Right ventricle myocardium superior (tissue), 1 donor: ENCODE data around the gene MAML3. TPM values are rescaled to one million over a fixed set of nuclear protein-coding genes. Genes with fewer than 3 reads are reported as not detected.

Source experiments
- ATAC-seq: fragments of 200-7000 bp; cut with Tn5 transposase; one replicate; pipeline ENCODE4 v1.9.1; 2020; ENCODE audit warnings: mild to moderate bottlenecking; ENCODE audit not compliant: poor library complexity
- DNase-seq: peaks from one replicate; pipeline ENCODE4 v3.0.0-alpha.2; 2020
- intact Hi-C: fragments of 100-400 bp; cut with DNase I; formaldehyde crosslinking; loops from one replicate; pipeline ENCODE4 v1.11.2; 2022
- total RNA-seq: library from RNA; stranded (reverse); fragmentation: NEBNext Ultra II Directional; extraction: Animal tissue kit (Norgen Biotek cat#: 25700); gene quantifications from one replicate; pipeline ENCODE4 v1.2.1, GENCODE V29; 2021
- donor health status: DM: no; HTN: yes; CAD: no; lungs with severe emphysema.

Gene MAML3
- total RNA-seq, 1 donor from 2014 or later, result 2.4 TPM

- DNase-seq (no peak), ATAC-seq (no peak)
- intact Hi-C loops, result no loop called here
Observed at GRCh38 chr4:140110542-140111215, 43.3 kb downstream of the MAML3 start.

DNA sequence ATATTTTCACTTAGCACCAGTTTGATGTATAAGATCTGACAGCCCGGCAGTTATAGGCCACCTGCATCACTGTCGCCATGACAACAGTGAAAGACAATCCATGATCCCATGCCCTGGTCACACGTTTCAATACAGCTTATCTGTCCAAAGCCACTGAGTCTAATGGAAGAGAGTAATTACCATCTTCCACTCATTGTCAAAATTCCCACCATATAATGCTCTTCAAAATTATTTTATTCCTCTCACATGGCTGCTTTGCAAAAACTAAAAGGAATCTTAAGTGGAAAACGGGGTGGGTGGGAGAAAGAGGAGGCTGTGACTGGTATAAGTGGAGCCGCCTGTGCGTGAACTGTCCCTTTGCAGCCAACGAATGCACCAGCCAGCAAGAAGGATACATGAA is 44.2 kb downstream of the MAML3 start:
- intact Hi-C loops, result no loop called here
- ATAC-seq (no peak), DNase-seq (no peak)

DNA sequence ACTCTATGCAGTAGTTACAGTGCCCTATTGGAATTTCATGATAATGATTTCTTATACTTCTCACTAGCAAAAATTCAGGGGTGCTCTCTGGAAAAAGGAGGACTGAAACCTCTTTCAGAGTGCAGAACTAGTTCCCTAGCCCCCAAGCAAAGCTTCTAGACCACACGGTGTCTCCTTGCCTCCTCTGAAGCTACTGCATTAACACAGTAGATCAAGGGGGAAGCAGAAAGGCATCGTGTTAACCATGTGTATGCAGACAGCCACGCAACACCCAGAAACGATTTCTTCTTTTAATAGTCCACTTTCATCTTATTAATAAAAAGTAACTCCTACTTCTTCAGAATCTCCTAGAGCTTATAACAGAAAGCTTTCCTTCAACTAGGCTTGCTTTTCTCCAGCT is 44.7 kb downstream of the MAML3 start:
- no peak for ATAC-seq
- intact Hi-C loops, result no loop called here
- DNase-seq, result no peak

DNA sequence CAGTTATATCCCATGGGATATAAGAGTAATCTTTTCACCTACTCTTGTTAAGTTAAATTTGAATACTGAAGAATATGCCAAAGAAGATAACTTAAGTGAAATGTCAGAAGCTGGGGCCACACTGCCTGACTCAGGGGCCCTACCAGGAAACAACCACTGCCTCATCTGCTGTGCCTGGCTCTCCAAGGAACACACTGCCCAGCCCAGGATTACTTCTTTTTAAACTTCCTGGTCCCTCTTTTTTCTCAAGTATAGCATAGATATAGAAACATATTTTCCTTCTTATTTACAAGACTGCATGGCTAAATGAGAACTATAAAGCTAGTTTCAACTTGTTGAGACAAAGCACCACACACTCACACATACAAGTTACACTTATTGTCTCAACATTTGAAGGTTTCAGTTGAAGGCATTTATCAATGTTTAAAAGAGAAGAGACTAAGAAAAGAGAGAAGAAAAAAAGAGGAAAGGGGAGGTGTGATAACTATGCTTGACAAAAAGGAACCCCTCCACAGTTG is 45.2 kb downstream of the MAML3 start:
- no peak for DNase-seq
- no peak for ATAC-seq
- intact Hi-C loops, result no loop called here

DNA sequence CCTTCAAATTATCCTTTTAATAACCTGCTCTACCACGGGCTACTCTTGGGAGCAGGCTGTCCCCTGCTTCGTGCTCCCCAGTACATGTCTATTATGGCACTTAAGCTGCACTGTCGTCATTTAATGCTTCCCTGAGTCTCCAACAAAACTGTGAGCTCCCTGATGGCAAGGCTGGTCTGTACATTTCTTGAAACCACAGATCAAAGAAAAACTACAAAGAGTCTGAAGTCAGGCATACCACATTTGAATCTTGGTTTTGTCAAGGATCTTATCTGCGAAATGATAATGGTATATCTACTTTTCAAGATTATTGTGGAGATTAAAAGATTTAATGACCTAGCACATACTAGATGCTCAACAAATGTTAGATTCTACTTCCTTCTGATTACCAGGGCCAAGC is 45.7 kb downstream of the MAML3 start:
- ATAC-seq (no peak), DNase-seq (no peak)
- intact Hi-C loops, result no loop called here

DNA sequence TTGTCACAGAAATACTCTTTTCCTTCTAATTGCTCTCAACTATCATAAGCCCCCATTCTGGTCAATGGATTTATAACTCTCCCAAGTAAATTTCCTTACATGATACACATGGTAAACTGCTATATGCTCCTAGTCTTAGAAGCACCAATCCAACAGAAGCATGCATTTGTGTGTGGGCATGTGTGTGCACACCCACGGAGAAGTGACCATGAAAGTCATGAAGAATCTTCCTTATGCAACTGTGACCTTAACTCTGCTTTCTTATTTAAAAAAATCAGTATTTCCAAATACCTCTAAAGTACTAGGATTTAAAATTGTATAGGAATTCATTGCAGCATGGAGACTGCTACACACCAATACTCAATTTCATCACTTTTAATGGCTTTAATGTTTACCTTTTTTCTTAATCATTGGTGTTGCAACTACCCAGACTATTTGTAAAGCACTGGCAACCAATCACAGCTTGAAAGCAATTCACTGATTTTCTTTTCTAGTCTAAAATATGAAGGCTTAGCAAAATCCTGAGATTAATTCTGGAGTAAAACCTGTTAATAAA is 47.6 kb downstream of the MAML3 start:
- intact Hi-C loops, result no loop called here
- DNase-seq (no peak), ATAC-seq (no peak)

- ATAC-seq (no peak), DNase-seq (no peak)
- intact Hi-C loops, result no loop called here
Observed at GRCh38 chr4:140105436-140105835, 48.5 kb downstream of the MAML3 start.

DNA sequence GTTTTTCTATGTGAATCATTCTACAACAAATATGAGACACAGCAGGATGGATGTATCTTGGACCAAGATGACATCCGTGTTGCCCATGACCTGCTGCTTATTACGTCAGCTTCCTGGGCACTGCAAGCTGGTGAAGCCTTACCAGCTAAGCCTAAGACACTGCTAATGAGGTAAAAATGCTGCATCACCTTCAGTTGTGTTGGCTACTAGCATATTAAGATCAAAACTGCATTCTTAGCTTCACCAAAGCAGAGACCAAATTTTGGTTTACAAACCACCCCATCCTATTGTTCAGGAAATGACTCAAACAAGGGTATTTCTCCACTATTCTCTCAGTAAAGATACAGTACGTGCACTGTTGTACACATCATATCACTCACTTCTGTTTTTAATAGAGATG is 50.3 kb downstream of the MAML3 start:
- intact Hi-C loops, result no loop called here
- no peak for ATAC-seq

DNA sequence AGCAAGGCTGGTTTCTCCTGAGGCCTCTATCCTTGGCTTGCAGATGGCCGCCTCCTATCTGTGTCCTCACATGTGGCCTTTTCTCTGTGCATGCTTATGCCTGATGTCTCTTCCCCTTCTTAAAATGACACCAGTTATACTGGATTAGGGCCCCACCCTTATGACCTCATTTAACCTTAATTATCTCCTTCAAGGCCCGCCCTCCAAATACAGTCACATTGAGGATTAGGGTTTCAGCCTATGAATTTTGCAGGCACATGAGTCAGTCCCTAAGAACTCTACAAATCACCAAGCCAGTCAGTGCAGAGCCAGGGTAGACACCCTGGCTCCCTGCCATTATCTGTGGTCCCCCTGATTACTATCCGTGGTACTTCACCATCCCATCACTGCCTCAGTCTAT is 51.6 kb downstream of the MAML3 start:
- DNase-seq, result no peak
- intact Hi-C loops, result no loop called here
- no peak for ATAC-seq

More for the DNA sequence above, 50.3 kb downstream of the MAML3 start:
- DNase-seq, result no peak

DNA sequence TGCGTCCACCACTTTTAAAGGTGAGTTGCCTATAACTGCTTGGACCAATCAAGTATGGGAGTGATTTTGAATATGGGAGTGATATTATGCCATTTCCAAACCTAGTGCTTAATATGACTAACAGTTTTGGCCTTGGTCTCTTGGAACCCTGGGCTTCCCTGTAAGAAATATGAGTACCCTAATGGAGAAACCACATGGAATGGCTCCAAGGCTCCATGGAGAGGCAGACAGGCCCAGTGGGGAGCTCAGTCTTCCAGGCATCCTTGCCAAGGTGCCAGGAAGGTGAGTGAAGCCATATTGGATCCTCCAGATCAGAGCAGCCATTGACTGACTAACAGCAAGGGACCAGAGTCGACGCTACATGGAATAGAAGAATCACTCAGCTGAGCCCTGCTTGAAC is 53.2 kb downstream of the MAML3 start:
- ATAC-seq (no peak), DNase-seq (no peak)
- intact Hi-C loops, result no loop called here

DNA sequence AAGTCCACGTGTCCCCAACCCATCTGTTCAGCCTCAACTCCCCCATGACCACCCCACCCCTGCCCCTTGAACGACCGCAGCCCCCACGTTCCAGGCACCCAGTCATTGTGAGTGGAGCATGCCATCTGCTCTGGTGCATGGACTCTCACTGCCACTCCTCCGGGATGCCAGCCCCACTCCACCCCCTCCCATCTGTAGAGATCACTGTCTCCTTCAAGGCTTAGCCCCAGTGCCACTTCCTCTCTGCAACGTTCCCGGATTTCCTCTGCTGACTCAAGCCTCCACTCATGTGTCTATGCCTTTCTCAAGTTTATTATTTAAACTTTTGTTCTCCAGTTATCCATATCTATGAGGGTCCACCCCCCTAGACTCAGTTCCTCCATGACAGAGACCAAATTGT is 54.0 kb downstream of the MAML3 start:
- DNase-seq (peak; percentile 63), ATAC-seq (peak; percentile 41)
- intact Hi-C loops, result loop anchor here (5.0 kb wide), 1 partner anchor 52 kb away; the partner anchor contains the start of gene MAML3

GRCh38 chr4:140098455-140099160 is 55.4 kb downstream of the MAML3 start:
- ATAC-seq (peak; percentile 50), DNase-seq (no peak)
- intact Hi-C loops, result loop anchor here (5.0 kb wide), 1 partner anchor 54 kb away; the partner anchor contains the start of gene MAML3

DNA sequence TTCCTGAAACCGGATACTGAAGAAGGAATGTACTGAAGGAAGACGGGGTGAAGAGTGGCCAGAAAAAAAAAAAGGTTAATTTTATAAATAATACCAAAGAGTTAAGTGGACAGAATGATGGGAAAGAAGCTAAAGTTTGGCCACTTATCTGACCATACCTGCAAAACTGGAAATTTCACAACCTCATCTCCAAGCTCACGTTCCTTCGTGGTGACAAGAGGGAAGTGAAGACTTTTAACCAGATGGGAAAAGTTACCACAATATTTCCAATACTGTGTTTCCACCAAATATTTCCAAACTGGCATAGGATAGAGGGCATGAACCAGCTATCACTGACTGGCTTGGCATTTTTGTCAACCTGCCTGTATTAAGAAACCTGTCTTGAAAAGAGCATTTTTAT is 56.4 kb downstream of the MAML3 start:
- intact Hi-C loops, result loop anchor here (5.0 kb wide), 1 partner anchor 55 kb away; the partner anchor contains the start of gene MAML3
- DNase-seq, result no peak
- no peak for ATAC-seq

GRCh38 chr4:140096921-140097320 is 57.1 kb downstream of the MAML3 start:
- no peak for ATAC-seq
- intact Hi-C loops, result loop anchor here (5.0 kb wide), 1 partner anchor 55 kb away; the partner anchor contains the start of gene MAML3

GRCh38 chr4:140096483-140096861 is 57.5 kb downstream of the MAML3 start:
- ATAC-seq (no peak), DNase-seq (no peak)
- intact Hi-C loops, result loop anchor here (5.0 kb wide), 1 partner anchor 56 kb away; the partner anchor contains the start of gene MAML3

More at GRCh38 chr4:140096921-140097320, 57.1 kb downstream of the MAML3 start:
- DNase-seq, result no peak

- DNase-seq (peak; percentile 51), ATAC-seq (no peak)
- intact Hi-C loops, result loop anchor here (5.0 kb wide), 1 partner anchor 56 kb away; the partner anchor contains the start of gene MAML3
Observed at GRCh38 chr4:140095694-140096482, 58.1 kb downstream of the MAML3 start.

GRCh38 chr4:140094438-140095420 is 59.3 kb downstream of the MAML3 start:
- ATAC-seq, result peak; percentile 44
- intact Hi-C loops, result loop anchor here (5.0 kb wide), 1 partner anchor 58 kb away; the partner anchor contains the start of gene MAML3
- DNase-seq, result peak; percentile 82
